ENCODE measurements around the gene HSPG2. TPM values are rescaled to one million over a fixed set of nuclear protein-coding genes. Genes with fewer than 3 reads are reported as not detected.
A peak's percentile ranks its signal among the peaks of the same experiment; 100 is the strongest.

HSPG2 gene
- total and polyA plus RNA-seq, 9 of the 15 experiments (the other 6 are each of a cell fraction or from before 2014, with no cell fraction given) = 0.14 to 160 (median 15.7) TPM

GRCh38 chr1:21799730-21800129, 137.4 kb downstream of the HSPG2 start:
- no peaks in the 10 kb centered on the region for H3K36me3 ChIP-seq (ENCODE audit: control insufficient read depth, insufficient read depth, low read length)
- no peak overlapping the region for H3K4me3 ChIP-seq
- WGBS (ENCODE audit: insufficient coverage, low coverage, missing lambda C conversion rate) = 70% methylated on average over 4 of the region's 5 CpGs
- peaks cover 6% of the 10 kb centered on the region for H3K9me3 ChIP-seq (replicated peaks; ENCODE audit: control insufficient read depth, insufficient read depth, low read depth, low read length)
- FAIRE-seq (no peak), DNase-seq (ENCODE audit: extremely low read depth in 1 of 4, low spot score in 3 of 4) (no peak), ATAC-seq (no peak; the same call in 2 of the 3 replicates)
- intact Hi-C loops (cut with micrococcal nuclease) = no loop called here
- H3K27me3 ChIP-seq (ENCODE audit: control insufficient read depth in 2 of 2, insufficient read depth in 2 of 2, low read length in 2 of 2) = no peaks in the 10 kb centered on the region
- H3K9me1 ChIP-seq (ENCODE audit: control insufficient read depth, insufficient read depth, low read length) = no peaks in the 10 kb centered on the region
- TF ChIP-seq PURB (CRISPR knock-in tag; IDR thresholded peaks at IDR 0.05; ENCODE audit: low read depth) (no peak), ZNF408 (CRISPR knock-in tag; IDR thresholded peaks at IDR 0.05; ENCODE audit: low read depth) (no peak), WHSC1 (IDR thresholded peaks at IDR 0.05; ENCODE audit: low read length) (no peak), HMGXB4 (CRISPR knock-in tag; IDR thresholded peaks at IDR 0.05) (no peak), DMBX1 (CRISPR knock-in tag; IDR thresholded peaks at IDR 0.05; ENCODE audit: borderline replicate concordance) (no peak), KLF10 (CRISPR knock-in tag; IDR thresholded peaks at IDR 0.05) (no peak)
- TF ChIP-seq, protein P1, sequence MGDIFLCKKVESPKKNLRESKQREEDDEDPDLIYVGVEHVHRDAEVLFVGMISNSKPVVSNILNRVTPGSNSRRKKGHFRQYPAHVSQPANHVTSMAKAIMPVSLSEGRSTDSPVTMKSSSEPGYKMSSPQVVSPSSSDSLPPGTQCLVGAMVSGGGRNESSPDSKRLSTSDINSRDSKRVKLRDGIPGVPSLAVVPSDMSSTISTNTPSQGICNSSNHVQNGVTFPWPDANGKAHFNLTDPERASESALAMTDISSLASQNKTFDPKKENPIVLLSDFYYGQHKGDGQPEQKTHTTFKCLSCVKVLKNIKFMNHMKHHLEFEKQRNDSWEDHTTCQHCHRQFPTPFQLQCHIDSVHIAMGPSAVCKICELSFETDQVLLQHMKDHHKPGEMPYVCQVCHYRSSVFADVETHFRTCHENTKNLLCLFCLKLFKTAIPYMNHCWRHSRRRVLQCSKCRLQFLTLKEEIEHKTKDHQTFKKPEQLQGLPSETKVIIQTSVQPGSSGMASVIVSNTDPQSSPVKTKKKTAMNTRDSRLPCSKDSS (IDR thresholded peaks at IDR 0.05; ENCODE audit: low read depth, partially characterized antibody) = no peak
- H3K9ac ChIP-seq (ENCODE audit: insufficient read depth in 1 of 2, low read depth in 2 of 2, low read length in 2 of 2) = peak overlapping the region in 1 of 2 experiments; percentile 0; a peak in 1 of 4 replicates
- H4K20me1 ChIP-seq (replicated peaks; ENCODE audit: control insufficient read depth, insufficient read depth, low read length) = no peaks in the 10 kb centered on the region
- no peak overlapping the region for H3K4me2 ChIP-seq (ENCODE audit: insufficient read depth, low read length)
- peaks cover under 1 to 2% of the 10 kb centered on the region in 2 experiments; a peak in 3 of 5 replicates for H3K4me1 ChIP-seq (replicated peaks in 1 of 2; ENCODE audit: control insufficient read depth in 2 of 2, insufficient read depth in 2 of 2, low read length in 2 of 2)
- no peaks in the 10 kb centered on the region for H3K79me2 ChIP-seq (ENCODE audit: control insufficient read depth, insufficient read depth, low read length)
- H3K27ac ChIP-seq (ENCODE audit: extremely low read depth, low read depth, low read length) = no peak overlapping the region
- in situ Hi-C loops (cut with MboI) = no loop called here
- CTCF ChIA-PET (ENCODE audit: low intra/inter-chr PET ratio) = no interaction called here
- H2AFZ ChIP-seq (ENCODE audit: low read depth, low read length) = no peak overlapping the region
- BruUV-seq (replicated peaks) = no TSS peak
- POLR2A ChIA-PET = interaction anchor here (0.8 to 4.1 kb wide), 4 partner anchors 8 to 16 kb away, joined by 3 to 18 read pairs (median 4); no protein-coding TSS in a partner anchor
